Pons (tissue), 1 donor: Measurements from ENCODE around the gene GBGT1.
A peak's percentile ranks its signal among the peaks of the same experiment; 100 is the strongest.

Source experiments
- DNase-seq: peaks from one replicate; pipeline ENCODE4 v3.0.0-alpha.2; 2016; ENCODE audit warnings: low spot score

The GBGT1 gene

GRCh38 chr9:133113949-133114885 is 49.5 kb downstream of the GBGT1 start:
- DNase-seq = peak; percentile 76

GRCh38 chr9:133113163-133113948 is 50.4 kb downstream of the GBGT1 start:
- no peak for DNase-seq

GRCh38 chr9:133112663-133113026 is 51.1 kb downstream of the GBGT1 start:
- DNase-seq = peak; percentile 70

- DNase-seq = no peak
These were observed 51.7 kb downstream of the GBGT1 start for GRCh38 chr9:133111808-133112662.

GRCh38 chr9:133109931-133110650 is 53.6 kb downstream of the GBGT1 start:
- no peak for DNase-seq

GRCh38 chr9:133108794-133109641 is 54.7 kb downstream of the GBGT1 start:
- no peak for DNase-seq

- no peak for DNase-seq
These were observed 55.5 kb downstream of the GBGT1 start for GRCh38 chr9:133107961-133108793.

GRCh38 chr9:133107245-133107722 is 56.4 kb downstream of the GBGT1 start:
- DNase-seq = no peak

- DNase-seq = no peak
These were observed 57.0 kb downstream of the GBGT1 start for GRCh38 chr9:133106511-133107244.

- DNase-seq = no peak
These were observed 58.3 kb downstream of the GBGT1 start for GRCh38 chr9:133105461-133105770.

- no peak for DNase-seq
These were observed 58.8 kb downstream of the GBGT1 start for GRCh38 chr9:133104718-133105460.

GRCh38 chr9:133103987-133104505 is 59.7 kb downstream of the GBGT1 start:
- no peak for DNase-seq

- peak; percentile 79 for DNase-seq
These were observed 60.3 kb downstream of the GBGT1 start for GRCh38 chr9:133103183-133103986.
